Thyroid gland (tissue), 4 donors: ENCODE data around the gene CCDC179. TPM values are rescaled to one million over a fixed set of nuclear protein-coding genes. Genes with fewer than 3 reads are reported as not detected.

Source experiments
- DNase-seq, 2 donors: peaks; one replicate each; pipeline ENCODE4 v3.0.0-alpha.2; 2019
- H3K27ac ChIP-seq, 3 donors: fragments of 200-600 bp; sonication (generic); 1 replicate in 2 of 3; 2 replicates in 1 of 3; pipeline ENCODE4 v1.5.1; 2016 to 2019; ENCODE audit warnings: mild to moderate bottlenecking in 1 of 3, moderate library complexity in 1 of 3
- H3K27me3 ChIP-seq: fragments of 200-600 bp; sonication (generic); one replicate; pipeline ENCODE4 v1.5.1; 2019
- H3K36me3 ChIP-seq, 2 donors: fragments of 200-600 bp; sonication (generic); one replicate each; pipeline ENCODE4 v1.5.1; 2016 to 2019
- H3K4me1 ChIP-seq, 2 donors: fragments of 200-600 bp; sonication (generic); one replicate each; pipeline ENCODE4 v1.5.1; 2017 to 2019
- H3K4me3 ChIP-seq, 3 donors: fragments of 200-600 bp; sonication (generic); replicated peaks in 1 of 3; 1 replicate in 2 of 3; 2 replicates in 1 of 3; pipeline ENCODE4 v1.5.1; 2016; ENCODE audit warnings: mild to moderate bottlenecking in 1 of 3
- H3K9me3 ChIP-seq: fragments of 200-600 bp; sonication (generic); one replicate; pipeline ENCODE4 v1.5.1; 2017
- CTCF ChIP-seq, 6 experiments: fragments of 200-600 bp in 3 of 6; fragments of 450-650 bp in 3 of 6; sonication (generic) in 3 of 6; IDR thresholded peaks; one replicate each; pipeline ENCODE4 v1.5.1; 2016 to 2019; ENCODE audit warnings: antibody characterized with exemption in 6 of 6, mild to moderate bottlenecking in 2 of 6, inconsistent platforms in 1 of 6, moderate library complexity in 1 of 6
- POLR2A ChIP-seq, 2 donors: fragments of 450-650 bp; IDR thresholded peaks; one replicate each; pipeline ENCODE4 v1.6.1; 2017; ENCODE audit warnings: antibody characterized with exemption in 2 of 2, mild to moderate bottlenecking in 2 of 2, moderate library complexity in 1 of 2
- WGBS, 2 donors: methylation state at CpG; one replicate each; pipeline ENCODE4 v1.1.5; 2017; 5-methylcytosine and 5-hydroxymethylcytosine counted together
- intact Hi-C: fragments of 100-400 bp; cut with DNase I; formaldehyde crosslinking; loops from one replicate; pipeline ENCODE4 v1.15.1; 2023
- total RNA-seq, 4 donors: library from RNA; depleted of rRNA; stranded (reverse); fragments of >200 nt; gene quantifications; one replicate each; pipeline ENCODE4 v1.2.3, GENCODE V29; 2016

CCDC179 gene
- total RNA-seq, result not detected

- no peak for TF ChIP-seq POLR2A (IDR thresholded peaks at IDR 0.05)
- TF ChIP-seq CTCF (IDR thresholded peaks at IDR 0.05), result no peak
- Histone ChIP-seq H3K27me3 (no peaks in the 10 kb centered on the region), H3K9me3 (no peaks in the 10 kb centered on the region), H3K4me1 (no peaks in the 10 kb centered on the region), H3K27ac (no peak within 1 kb of the TSS), H3K4me3 (no peak within 1 kb of the TSS), H3K36me3 (no peaks in the 10 kb centered on the region)
- DNase-seq, result no peak
- intact Hi-C loops, result no loop called here
- 93 to 99% methylated on average over 4 of the region's 4 CpGs for WGBS, 2 donors
Measured at GRCh38 chr11:22860241-22860640, at the start of gene CCDC179. Gene CCDC179 (minus strand): TSS chr11:22860474. CDS start chr11:22860421, 53 bp downstream.

GRCh38 chr11:22903782-22904181 lies 43.5 kb upstream of the CCDC179 start:
- no peak for DNase-seq
- no peaks in the 10 kb centered on the region for H3K36me3 ChIP-seq
- intact Hi-C loops, result no loop called here
- H3K9me3 ChIP-seq, result no peaks in the 10 kb centered on the region
- 84 to 100% methylated on average over 1 of the region's 1 CpG for WGBS, 2 donors
- no peaks in the 10 kb centered on the region for H3K4me1 ChIP-seq
- no peaks in the 10 kb centered on the region for H3K27me3 ChIP-seq
- H3K4me3 ChIP-seq, result no peak overlapping the region
- H3K27ac ChIP-seq, result no peak overlapping the region
- no peak for TF ChIP-seq CTCF (IDR thresholded peaks at IDR 0.05)
- TF ChIP-seq POLR2A (IDR thresholded peaks at IDR 0.05), result no peak

- 76 to 78% methylated on average over 4 of the region's 4 CpGs for WGBS, 2 donors
- H3K4me3 ChIP-seq, result no peak overlapping the region
Measured at GRCh38 chr11:22901603-22902002, 41.3 kb upstream of the CCDC179 start.

GRCh38 chr11:22900764-22901486 lies 40.7 kb upstream of the CCDC179 start:
- H3K4me3 ChIP-seq, result no peak overlapping the region
- H3K27ac ChIP-seq, result no peak overlapping the region
- DNase-seq, result no peak
- no peaks in the 10 kb centered on the region for H3K27me3 ChIP-seq
- no peaks in the 10 kb centered on the region for H3K9me3 ChIP-seq
- TF ChIP-seq POLR2A (IDR thresholded peaks at IDR 0.05), result no peak
- TF ChIP-seq CTCF (IDR thresholded peaks at IDR 0.05), result no peak
- no peaks in the 10 kb centered on the region for H3K36me3 ChIP-seq
- H3K4me1 ChIP-seq, result no peaks in the 10 kb centered on the region
- intact Hi-C loops, result no loop called here

More at GRCh38 chr11:22901603-22902002, 41.3 kb upstream of the CCDC179 start:
- intact Hi-C loops, result no loop called here
- Histone ChIP-seq H3K9me3 (no peaks in the 10 kb centered on the region), H3K36me3 (no peaks in the 10 kb centered on the region), H3K27me3 (no peaks in the 10 kb centered on the region), H3K27ac (no peak overlapping the region), H3K4me1 (no peaks in the 10 kb centered on the region)
- TF ChIP-seq POLR2A (IDR thresholded peaks at IDR 0.05) (no peak), CTCF (IDR thresholded peaks at IDR 0.05) (no peak)
- DNase-seq, result no peak

GRCh38 chr11:22898036-22898435 lies 37.8 kb upstream of the CCDC179 start:
- no peaks in the 10 kb centered on the region for H3K27me3 ChIP-seq
- H3K27ac ChIP-seq, result no peak overlapping the region
- 67 to 72% methylated on average over 5 of the region's 5 CpGs for WGBS, 2 donors
- H3K36me3 ChIP-seq, result no peaks in the 10 kb centered on the region
- H3K4me1 ChIP-seq, result no peaks in the 10 kb centered on the region
- no peaks in the 10 kb centered on the region for H3K9me3 ChIP-seq
- intact Hi-C loops, result no loop called here
- no peak overlapping the region for H3K4me3 ChIP-seq
- no peak for DNase-seq
- TF ChIP-seq POLR2A (IDR thresholded peaks at IDR 0.05), result no peak
- TF ChIP-seq CTCF (IDR thresholded peaks at IDR 0.05), result no peak
